Peyer's patch (tissue), 4 donors: Measurements from ENCODE around the gene OR2T35. TPM values are rescaled to one million over a fixed set of nuclear protein-coding genes. Genes with fewer than 3 reads are reported as not detected.
A peak's percentile ranks its signal among the peaks of the same experiment; 100 is the strongest.
"Not testable (repeated sequence)": the region's sequence is repeated elsewhere in the genome, so short reads cannot be mapped to it uniquely, and the experiment has no call there.

Source experiments
- DNase-seq, 3 donors: peaks; one replicate each; pipeline ENCODE4 v3.0.0-alpha.2; 2017 to 2019
- H3K27ac ChIP-seq, 4 donors: fragments of 200-600 bp; sonication (generic); one replicate each; pipeline ENCODE4 v1.5.1; 2016 to 2019
- H3K27me3 ChIP-seq, 2 donors: fragments of 200-600 bp; sonication (generic); one replicate each; pipeline ENCODE4 v1.5.1; 2019
- H3K36me3 ChIP-seq, 3 donors: fragments of 200-600 bp; sonication (generic); one replicate each; pipeline ENCODE4 v1.5.1; 2016 to 2019
- H3K4me1 ChIP-seq, 4 donors: fragments of 200-600 bp; sonication (generic); one replicate each; pipeline ENCODE4 v1.5.1; 2016 to 2019
- H3K4me3 ChIP-seq, 4 donors: fragments of 200-600 bp; sonication (generic); 1 replicate in 3 of 4; 2 replicates in 1 of 4; pipeline ENCODE4 v1.5.1; 2016 to 2019; ENCODE audit warnings: mild to moderate bottlenecking in 1 of 4
- H3K9me3 ChIP-seq, 4 donors: fragments of 200-600 bp; sonication (generic); one replicate each; pipeline ENCODE4 v1.5.1; 2016 to 2019; ENCODE audit warnings: mild to moderate bottlenecking in 1 of 4
- POLR2A ChIP-seq, 2 donors: fragments of 450-650 bp; IDR thresholded peaks; one replicate each; pipeline ENCODE4 v1.5.1; 2017; ENCODE audit warnings: antibody characterized with exemption in 2 of 2, mild to moderate bottlenecking in 2 of 2, moderate library complexity in 2 of 2
- total RNA-seq, 4 donors: library from RNA; depleted of rRNA; stranded (reverse); fragments of >200 nt; gene quantifications; one replicate each; pipeline ENCODE4 v1.1.0, GENCODE V29; 2016
- TF ChIP-seq, protein P1 (sequence below), 6 experiments: fragments of 450-650 bp in 4 of 6; fragments of 200-600 bp in 2 of 6; sonication (generic) in 1 of 6; IDR thresholded peaks; one replicate each; pipeline ENCODE4 v1.5.1; 2017 to 2019; ENCODE audit warnings: antibody characterized with exemption in 6 of 6, mild to moderate bottlenecking in 3 of 6, moderate library complexity in 1 of 6

OR2T35 gene, protein sequence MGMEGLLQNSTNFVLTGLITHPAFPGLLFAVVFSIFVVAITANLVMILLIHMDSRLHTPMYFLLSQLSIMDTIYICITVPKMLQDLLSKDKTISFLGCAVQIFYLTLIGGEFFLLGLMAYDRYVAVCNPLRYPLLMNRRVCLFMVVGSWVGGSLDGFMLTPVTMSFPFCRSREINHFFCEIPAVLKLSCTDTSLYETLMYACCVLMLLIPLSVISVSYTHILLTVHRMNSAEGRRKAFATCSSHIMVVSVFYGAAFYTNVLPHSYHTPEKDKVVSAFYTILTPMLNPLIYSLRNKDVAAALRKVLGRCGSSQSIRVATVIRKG
- total RNA-seq: not detected

DNA sequence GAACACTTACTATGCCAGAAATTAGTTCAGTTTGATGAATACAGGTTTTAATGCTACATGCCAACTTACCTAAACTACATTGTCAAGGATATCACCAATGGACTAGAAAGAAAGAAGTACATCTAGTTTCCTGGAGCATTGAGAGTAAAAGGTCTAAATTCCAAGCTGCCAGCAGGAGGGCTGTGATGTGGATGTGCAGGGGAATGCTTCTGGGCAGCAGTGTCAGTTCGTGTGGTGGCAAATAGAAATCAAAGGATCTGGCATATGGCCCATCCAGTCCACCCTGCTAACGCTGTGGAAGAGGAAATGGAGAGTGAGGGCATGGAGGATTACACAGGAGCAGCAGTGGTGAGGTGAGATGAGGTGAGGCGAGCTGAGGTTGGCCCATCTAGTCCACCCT lies at the start of gene OR2T35:
Gene OR2T35, minus strand, starts transcription at position 101 of the 400 bp plus-strand sequence. CDS start 6,020 bp downstream, outside the sequence.
- H3K4me1 ChIP-seq, DNase-seq, H3K36me3 ChIP-seq, H3K4me3 ChIP-seq, H3K9me3 ChIP-seq, H3K27me3 ChIP-seq, H3K27ac ChIP-seq: not testable (repeated sequence)

DNA sequence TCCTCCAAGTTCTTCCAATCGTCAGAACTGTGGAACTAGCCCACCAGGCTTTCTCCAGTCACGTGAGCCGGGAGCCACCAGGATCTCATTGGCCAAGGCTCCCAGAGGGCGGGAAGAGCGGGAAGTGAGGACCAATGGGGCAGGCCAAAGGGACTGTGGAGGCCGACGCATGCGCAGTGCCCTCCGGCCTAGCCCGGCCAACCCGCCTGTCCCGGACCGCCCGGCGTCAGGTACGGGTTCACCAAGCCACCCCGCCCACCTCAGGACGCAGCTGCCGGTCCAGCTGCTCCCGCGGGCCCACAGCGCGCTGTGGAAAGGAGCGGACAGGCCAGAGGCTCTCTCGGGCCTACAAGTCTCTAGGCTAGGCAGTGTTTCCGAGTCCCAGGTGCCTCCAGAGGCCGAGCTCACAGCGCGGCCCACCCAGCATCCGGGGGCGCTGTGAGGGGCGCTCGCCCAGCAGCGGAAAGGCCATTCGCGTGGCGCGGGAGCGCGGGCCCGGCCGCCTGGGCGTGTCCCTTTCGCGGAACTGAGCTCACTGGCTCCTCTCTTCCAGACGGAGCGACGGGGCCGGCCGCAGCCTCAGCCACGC lies 46.6 kb upstream of the OR2T35 start:
- TF ChIP-seq POLR2A (IDR thresholded peaks at IDR 0.05): no peak
- TF ChIP-seq, protein P1, sequence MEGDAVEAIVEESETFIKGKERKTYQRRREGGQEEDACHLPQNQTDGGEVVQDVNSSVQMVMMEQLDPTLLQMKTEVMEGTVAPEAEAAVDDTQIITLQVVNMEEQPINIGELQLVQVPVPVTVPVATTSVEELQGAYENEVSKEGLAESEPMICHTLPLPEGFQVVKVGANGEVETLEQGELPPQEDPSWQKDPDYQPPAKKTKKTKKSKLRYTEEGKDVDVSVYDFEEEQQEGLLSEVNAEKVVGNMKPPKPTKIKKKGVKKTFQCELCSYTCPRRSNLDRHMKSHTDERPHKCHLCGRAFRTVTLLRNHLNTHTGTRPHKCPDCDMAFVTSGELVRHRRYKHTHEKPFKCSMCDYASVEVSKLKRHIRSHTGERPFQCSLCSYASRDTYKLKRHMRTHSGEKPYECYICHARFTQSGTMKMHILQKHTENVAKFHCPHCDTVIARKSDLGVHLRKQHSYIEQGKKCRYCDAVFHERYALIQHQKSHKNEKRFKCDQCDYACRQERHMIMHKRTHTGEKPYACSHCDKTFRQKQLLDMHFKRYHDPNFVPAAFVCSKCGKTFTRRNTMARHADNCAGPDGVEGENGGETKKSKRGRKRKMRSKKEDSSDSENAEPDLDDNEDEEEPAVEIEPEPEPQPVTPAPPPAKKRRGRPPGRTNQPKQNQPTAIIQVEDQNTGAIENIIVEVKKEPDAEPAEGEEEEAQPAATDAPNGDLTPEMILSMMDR (IDR thresholded peaks at IDR 0.05): no peak
- no peak for DNase-seq

DNA sequence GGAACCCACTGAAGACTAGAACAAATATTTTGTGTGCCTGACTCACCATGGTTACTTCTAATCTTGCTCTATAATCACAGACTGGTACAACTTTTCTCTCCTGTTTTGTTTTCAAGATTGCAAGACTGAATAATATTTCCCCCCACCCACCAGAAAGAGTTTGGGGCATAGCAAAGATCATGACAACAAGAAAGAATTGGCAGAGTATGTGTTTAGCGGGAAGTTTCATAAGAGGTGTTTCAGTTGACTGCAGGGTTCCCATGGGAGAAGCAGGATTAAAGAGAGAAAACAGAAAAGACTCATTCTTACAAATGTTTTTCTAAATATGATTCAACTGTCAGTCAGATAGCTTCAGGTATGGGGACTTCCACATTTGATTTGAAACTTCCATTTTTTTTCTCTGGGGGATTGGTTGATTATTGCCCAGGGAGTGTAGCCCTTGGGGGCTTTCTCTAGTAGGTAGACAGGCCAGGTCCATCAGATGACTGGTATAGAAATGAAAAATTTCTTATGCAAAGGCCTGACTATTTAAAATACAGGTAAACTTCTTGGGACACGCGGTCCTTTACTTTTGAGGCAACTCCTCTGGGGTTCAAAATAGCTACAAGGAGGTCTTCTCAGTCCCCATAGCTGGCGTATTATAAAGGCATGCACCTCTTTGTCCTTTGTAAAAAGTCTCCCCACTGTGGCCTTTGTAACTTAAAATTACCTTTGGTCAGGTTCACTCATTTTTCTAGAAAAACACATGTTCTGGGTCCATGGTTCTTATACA lies 43.6 kb upstream of the OR2T35 start:
- H3K27me3 ChIP-seq: no peaks in the 10 kb centered on the region
- no peaks in the 10 kb centered on the region for H3K36me3 ChIP-seq
- no peak for DNase-seq
- no peak overlapping the region for H3K27ac ChIP-seq
- TF ChIP-seq, protein P1 (IDR thresholded peaks at IDR 0.05): no peak
- TF ChIP-seq POLR2A (IDR thresholded peaks at IDR 0.05): no peak
- no peak overlapping the region for H3K4me3 ChIP-seq
- no peaks in the 10 kb centered on the region for H3K4me1 ChIP-seq
- H3K9me3 ChIP-seq: no peaks in the 10 kb centered on the region

More for the DNA sequence above, 46.6 kb upstream of the OR2T35 start:
- no peaks in the 10 kb centered on the region for H3K36me3 ChIP-seq
- H3K27ac ChIP-seq: no peak overlapping the region
- no peaks in the 10 kb centered on the region for H3K9me3 ChIP-seq
- H3K4me1 ChIP-seq: no peaks in the 10 kb centered on the region
- no peak overlapping the region for H3K4me3 ChIP-seq
- no peaks in the 10 kb centered on the region for H3K27me3 ChIP-seq

DNA sequence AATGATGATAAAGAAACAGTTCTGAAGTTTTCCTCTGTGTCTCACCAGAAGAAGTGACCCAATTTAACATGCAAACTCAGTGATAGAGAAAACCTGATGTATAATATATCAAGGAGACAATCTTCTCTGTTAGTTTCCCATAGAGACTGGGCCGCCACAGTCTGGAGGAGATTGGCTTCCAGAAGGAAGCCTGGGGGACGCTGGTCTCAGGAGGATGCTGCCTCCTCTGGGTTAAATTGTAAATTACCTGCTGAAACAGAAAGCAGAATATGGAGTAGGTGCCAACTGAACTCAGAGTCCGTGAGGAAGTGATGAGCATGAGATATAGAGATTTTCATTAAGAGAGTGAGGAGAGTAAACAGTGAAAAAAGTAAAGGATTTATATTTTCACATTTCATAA lies 41.7 kb upstream of the OR2T35 start:
- no peak overlapping the region for H3K4me3 ChIP-seq
- TF ChIP-seq, protein P1 (IDR thresholded peaks at IDR 0.05): peak in 3 of 6 experiments; percentile 46 to 66 (median 59)
- no peak for TF ChIP-seq POLR2A (IDR thresholded peaks at IDR 0.05)
- H3K4me1 ChIP-seq: no peaks in the 10 kb centered on the region
- no peaks in the 10 kb centered on the region for H3K9me3 ChIP-seq
- no peaks in the 10 kb centered on the region for H3K36me3 ChIP-seq
- DNase-seq: peak in 1 of 3 donors; percentile 54
- no peak overlapping the region for H3K27ac ChIP-seq
- no peaks in the 10 kb centered on the region for H3K27me3 ChIP-seq

DNA sequence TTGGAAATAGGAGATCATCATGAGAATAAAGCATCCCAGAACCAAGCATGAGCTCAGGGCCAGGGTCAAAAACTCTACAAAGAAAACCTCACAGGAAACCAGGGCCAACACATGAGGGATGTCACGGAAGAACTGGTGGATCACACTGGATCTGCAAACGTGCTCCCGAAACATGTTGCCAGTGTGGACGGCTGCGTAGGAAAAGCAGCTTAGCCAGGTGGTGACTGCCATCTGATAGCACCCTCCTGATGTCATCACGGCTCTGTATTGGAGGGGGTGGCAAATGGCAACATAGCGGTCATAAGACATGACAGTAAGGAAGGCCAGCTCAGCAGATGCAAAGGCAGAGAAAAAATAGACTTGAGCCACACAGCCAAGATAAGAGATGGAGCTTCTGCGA lies 36.6 kb upstream of the OR2T35 start:
- no peak overlapping the region for H3K4me3 ChIP-seq
- no peaks in the 10 kb centered on the region for H3K4me1 ChIP-seq
- TF ChIP-seq POLR2A (IDR thresholded peaks at IDR 0.05): no peak
- TF ChIP-seq, protein P1 (IDR thresholded peaks at IDR 0.05): no peak

DNA sequence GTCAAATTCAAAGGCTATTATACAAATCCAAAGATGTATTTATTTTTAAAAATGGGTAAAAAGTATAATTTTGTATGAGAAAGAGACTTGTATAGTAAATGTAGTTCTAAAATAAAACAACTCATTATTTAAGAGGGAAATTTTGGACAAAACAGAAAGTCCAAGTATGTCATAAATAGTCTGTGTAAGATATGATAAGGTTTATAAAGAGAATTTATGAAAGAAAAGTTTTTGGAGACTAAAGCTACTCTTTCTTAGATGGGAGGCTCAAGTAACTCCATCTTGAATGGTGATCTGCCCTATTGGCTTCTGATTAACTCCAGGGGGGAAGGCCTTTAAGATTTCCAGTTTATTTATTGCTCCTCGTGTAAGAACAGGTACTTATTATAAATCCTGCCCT lies 24.9 kb upstream of the OR2T35 start:
- DNase-seq: no peak
- Histone ChIP-seq H3K27ac (no peak overlapping the region), H3K4me3 (no peak overlapping the region), H3K27me3 (no peaks in the 10 kb centered on the region), H3K4me1 (no peaks in the 10 kb centered on the region), H3K36me3 (no peaks in the 10 kb centered on the region), H3K9me3 (peaks cover 0 to 6% (median 0%) of the 10 kb centered on the region in 4 donors)
- no peak for TF ChIP-seq POLR2A (IDR thresholded peaks at IDR 0.05)
- TF ChIP-seq, protein P1 (IDR thresholded peaks at IDR 0.05): no peak

More for the DNA sequence above, 36.6 kb upstream of the OR2T35 start:
- no peak for DNase-seq
- Histone ChIP-seq H3K9me3 (no peaks in the 10 kb centered on the region), H3K27ac (no peak overlapping the region), H3K27me3 (no peaks in the 10 kb centered on the region), H3K36me3 (no peaks in the 10 kb centered on the region)

DNA sequence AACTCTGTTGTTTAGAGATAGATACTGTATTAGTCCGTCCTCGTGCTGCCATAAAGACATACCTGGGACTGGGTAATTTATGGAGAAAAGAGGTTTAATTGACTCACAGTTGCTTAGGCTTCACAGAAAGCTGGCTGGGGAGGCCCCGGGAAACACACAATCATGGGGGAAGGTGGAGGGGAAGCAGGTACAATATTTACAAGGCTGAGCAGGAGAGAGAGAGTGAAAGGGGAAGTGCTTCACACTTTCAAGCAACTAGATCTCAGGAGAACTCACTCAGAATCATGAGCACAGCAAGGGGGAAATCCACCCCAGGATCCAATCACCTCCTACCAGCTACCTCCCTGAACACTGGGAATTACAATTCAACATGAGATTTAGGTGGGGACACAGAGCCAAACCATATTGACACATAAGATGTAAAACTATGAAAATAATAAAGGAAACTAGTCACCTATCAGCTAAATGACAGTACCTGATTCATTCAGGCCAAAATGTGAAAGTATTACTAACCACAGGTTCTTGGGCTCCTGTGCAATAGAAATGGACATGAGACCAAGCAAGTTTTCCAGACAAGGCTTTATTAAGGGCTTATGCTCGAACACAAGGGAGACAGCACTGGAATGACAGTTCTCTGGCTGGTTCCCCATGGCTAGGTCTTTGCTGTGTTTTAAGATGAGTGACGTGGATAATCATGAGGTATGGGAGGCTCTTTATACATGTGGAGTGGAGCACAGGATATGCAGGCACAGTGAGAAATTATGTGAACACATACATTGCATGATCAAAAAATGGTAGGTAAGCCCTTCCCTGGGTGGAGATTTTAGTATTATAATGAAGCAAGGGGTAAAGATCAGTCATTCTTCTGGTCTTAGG lies 18.6 kb upstream of the OR2T35 start:
- DNase-seq: peak in 1 of 3 donors; percentile 20
- not testable (repeated sequence) for H3K27ac ChIP-seq, H3K9me3 ChIP-seq, H3K4me3 ChIP-seq, H3K4me1 ChIP-seq, H3K27me3 ChIP-seq, H3K36me3 ChIP-seq

DNA sequence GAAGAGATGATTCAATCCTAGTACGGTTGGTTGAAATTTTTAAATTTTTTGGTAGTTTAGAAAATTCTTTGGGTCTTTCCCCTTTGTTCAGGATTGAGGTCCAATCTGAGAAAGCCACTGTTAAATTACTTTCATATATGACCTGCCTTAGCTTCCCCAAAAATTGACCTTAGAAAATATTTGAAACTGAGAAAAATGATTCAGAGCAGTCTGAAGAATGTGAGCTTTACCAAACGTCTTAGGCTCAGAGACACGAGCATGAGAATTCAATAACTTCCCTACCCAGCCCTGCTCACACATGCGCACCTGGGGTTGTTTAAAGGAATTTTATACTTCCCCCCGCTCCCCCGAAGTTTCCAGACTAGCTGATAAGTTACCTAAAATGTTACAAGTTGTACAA lies 11.7 kb upstream of the OR2T35 start:
- not testable (repeated sequence) for H3K4me1 ChIP-seq, H3K36me3 ChIP-seq, H3K27me3 ChIP-seq, H3K4me3 ChIP-seq, DNase-seq, H3K9me3 ChIP-seq, H3K27ac ChIP-seq
